Raji (cell line): ENCODE results near the gene MRO.

ENCODE experiments used
- POLR2A ChIP-seq: IDR thresholded peaks from 2 replicates; pipeline ENCODE4 v1.6.1; 2011; ENCODE audit warnings: low read depth, low read length, control low read depth; ENCODE audit not compliant: insufficient read depth

The MRO gene

DNA sequence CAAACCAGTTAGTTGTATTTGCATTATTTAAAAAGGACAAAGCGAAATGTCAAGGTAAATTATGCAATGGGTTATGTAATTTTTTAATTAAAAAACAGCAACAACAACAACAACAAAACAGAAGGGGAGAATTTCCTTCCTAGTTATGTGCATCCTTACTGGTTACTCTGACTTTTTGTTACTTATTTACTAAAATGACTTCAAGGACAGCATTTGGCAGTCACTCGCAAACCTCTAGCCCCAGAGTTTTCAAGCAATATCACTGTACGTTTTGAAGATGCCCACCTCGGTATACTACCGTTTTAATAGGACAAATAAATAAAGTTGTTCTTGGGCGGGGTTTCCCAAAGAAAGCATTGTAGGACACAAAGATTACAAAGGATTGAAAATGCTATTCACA is 24.7 kb upstream of the MRO start:
- no peak for TF ChIP-seq POLR2A

DNA sequence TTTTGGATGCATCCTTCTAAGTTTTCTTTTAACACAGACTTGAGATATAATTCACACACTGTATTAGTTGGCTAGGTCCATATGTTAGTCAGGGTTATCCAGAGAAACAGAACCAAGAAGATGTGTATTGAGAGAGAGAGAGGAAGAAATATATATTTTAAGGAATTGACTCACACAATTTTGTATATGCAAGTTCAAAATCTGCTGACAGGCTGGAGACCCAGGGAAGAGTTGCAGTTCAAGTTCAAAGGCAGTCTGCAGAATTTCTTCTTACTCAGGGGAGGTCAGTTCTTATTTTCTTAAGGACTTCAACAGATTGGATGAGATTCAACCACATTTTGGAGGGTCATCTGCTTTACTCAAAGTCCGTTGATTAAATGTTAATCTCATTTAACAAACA is 23.0 kb upstream of the MRO start:
- no peak for TF ChIP-seq POLR2A

DNA sequence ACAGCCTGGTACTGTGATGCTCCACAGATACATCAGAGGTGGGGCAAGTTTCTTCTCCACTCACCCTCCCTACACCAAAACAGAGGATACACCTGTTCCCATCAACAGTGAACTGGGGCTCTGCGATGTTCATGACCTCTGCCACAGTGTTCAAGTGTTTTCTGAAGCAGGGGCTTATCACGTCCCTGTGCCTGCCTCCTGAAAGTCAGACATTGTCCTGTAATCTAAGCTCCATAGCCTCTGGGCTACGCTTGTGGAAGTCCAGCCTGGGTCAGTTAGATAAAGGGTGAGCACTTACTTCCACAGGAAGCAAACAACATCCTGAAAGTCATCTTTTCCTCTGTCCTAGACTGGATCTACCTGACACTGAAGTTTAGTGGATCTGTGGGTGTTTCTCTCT is 20.2 kb upstream of the MRO start:
- TF ChIP-seq POLR2A: no peak

GRCh38 chr18:50839341-50839740 is 19.5 kb upstream of the MRO start:
- TF ChIP-seq POLR2A: no peak

GRCh38 chr18:50836521-50836957 is 16.7 kb upstream of the MRO start:
- no peak for TF ChIP-seq POLR2A

- TF ChIP-seq POLR2A: no peak
Observed at GRCh38 chr18:50832754-50833153, 12.9 kb upstream of the MRO start.

DNA sequence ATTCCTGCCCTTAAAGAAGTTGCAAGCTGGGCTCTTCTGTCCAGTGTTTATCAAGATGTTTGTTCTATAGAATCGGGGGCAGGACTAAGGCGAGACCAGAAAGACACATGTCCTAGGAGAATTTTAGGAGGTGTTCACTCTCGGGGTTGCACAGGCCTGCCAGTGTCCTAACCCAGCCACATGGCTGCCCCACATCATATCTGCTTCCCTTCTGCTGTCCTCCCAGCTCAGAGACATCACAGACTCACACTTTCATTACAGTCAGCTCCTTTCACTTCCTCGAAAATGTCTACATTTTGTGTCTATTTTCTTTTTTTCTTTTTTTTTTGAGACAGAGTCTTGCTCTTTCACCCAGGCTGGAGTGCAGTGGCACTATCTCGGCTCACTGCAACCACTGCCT is 10.7 kb upstream of the MRO start:
- no peak for TF ChIP-seq POLR2A

DNA sequence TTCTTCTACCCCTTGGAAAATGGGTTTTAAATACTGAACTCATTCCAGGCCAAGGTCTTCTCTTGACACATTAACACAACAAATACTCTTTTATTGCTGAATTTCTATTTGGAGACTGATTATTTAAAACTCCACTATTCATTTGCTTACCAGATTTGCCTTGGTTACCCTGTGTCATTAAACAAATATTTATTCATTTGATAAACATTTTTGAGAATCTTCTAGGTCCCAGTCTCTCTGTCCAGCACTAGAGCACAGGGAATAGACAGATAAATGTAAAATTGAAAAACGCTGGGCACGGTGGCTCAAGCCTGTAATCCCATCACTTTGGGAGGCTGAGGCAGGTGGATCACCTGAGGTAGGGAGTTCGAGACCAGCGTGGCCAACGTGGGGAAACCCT is 9.8 kb upstream of the MRO start:
- no peak for TF ChIP-seq POLR2A

DNA sequence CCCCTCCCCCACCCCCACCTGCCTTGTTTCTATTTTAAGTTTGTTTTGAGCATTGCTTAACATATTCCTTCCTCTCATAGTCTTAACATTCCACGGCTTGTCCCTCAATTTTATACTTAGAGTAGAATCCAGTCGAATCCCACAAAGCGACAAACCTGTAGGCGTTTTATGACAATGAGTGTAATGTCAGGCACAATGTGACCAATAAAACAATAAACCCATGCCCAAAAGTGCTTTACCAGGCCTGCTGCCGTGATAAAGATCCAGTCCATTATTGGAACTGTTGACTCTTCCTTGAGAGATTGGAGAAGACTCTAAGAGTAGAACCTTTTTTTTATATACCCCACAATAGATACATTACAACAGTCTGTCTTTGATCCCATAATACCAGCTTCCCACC is 6.2 kb upstream of the MRO start:
- no peak for TF ChIP-seq POLR2A

GRCh38 chr18:50825621-50826020 is 5.8 kb upstream of the MRO start:
- no peak for TF ChIP-seq POLR2A

DNA sequence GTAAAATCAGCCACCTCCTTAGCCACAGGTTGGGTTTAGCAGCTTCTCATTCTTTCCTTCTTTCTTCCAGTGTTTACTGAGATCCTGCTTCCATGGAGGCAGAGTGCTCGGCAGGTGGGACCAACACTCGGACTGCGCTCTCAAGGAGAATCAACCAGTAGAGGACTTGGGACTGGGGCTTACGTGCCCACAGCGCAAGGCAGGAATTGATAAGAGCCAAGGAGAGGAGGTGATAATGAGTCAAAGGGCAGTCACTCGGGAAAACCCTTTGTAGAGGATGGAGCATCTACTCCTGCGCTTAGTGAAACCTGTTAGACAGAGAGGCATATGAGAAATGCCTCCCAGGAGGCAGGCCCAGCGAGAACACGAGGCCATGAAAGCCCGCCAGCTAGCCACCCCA is 2.9 kb upstream of the MRO start:
- TF ChIP-seq POLR2A: no peak

DNA sequence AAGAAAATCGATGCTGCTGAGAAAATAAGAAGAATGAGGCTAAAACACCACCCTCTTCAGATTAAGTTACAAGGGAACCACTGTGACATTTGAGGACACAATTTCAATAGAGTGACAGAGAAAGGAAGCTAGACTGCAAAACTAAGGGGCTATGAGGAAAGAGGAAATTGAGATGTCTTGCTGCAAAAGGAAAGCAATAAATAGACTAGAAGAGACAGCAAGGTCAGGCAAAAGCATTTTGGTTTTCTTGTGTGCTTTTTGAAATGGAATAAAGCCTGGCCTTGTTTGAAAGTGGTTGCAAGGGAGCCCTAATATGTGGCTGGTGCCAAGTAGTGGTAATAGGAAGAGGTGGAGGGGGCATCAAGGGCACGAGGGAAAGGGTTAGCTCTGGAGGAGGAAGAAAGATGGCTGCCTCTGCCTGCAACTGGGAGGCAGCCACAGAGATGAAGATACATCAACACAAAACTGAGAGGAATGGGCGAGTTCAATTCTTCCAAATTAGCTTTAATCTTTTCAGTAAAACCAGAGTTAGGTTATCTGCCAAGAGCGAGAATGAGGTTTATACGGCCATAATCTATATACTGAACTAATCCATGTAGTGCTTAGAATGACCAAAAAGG is 1.2 kb upstream of the MRO start:
- TF ChIP-seq POLR2A: no peak

GRCh38 chr18:50819027-50819727 is 639 bp downstream of the MRO start:
- TF ChIP-seq POLR2A: no peak

DNA sequence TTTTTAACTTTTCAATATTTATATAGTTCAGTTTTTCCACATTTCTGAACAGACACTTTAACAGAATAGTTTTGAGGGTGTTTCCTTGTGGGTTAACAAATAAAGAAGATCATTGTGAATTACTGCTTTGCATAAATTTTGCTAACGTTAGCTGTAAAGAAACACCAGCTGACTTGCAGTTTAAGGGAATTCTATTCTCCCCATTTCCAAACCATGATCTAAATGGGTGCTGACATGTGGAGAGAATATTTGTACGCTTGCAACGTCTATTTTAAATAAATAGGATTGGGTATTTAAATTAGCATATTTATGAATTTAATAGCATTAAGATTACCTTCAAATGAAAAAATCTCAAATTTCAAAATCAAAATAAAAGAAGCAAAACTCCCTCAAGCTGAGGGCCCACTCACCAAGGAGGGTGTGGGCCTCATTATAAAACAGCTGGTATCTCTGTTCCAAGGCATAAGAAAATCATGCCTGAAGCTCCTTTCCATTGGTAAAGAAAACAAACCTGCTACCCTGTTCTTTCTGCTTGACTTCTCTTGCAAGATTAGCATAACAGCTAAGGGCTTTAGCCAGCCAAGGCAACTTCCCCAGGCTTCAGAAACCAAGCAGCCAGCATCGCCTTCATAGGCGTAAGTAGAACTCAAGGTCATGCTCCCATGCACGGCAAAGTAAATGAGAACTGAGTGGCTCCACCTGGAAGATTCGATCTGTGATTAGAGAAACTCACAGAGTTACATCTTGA is 3.2 kb downstream of the MRO start:
- no peak for TF ChIP-seq POLR2A

DNA sequence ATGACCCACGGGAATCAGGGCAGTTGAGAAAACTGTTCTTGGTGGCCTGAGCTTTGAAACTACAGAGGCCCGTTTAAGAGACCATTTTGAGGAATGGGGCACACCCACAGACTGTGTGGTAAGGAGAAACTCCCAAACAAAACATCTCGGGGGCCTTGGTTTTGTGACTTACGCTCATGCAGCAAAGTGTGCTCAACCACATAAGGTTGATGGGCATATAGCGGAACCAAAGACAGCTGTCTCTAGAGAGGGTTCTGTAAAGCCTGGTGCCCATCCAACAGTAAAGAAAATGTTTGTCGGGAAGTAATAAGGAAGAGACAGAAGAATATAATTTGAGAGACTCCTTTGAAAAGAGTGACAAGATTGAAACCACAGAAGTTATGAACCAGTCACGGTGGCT is 5.4 kb downstream of the MRO start:
- TF ChIP-seq POLR2A: no peak

- no peak for TF ChIP-seq POLR2A
Observed at GRCh38 chr18:50813353-50813752, 6.5 kb downstream of the MRO start.
